ENCODE measurements around the gene ACSS1. TPM values are rescaled to one million over a fixed set of nuclear protein-coding genes. Genes with fewer than 3 reads are reported as not detected.

The ACSS1 gene
- total RNA-seq, 2 experiments from 2014 or later, result 8.5 to 10.7 TPM

DNA sequence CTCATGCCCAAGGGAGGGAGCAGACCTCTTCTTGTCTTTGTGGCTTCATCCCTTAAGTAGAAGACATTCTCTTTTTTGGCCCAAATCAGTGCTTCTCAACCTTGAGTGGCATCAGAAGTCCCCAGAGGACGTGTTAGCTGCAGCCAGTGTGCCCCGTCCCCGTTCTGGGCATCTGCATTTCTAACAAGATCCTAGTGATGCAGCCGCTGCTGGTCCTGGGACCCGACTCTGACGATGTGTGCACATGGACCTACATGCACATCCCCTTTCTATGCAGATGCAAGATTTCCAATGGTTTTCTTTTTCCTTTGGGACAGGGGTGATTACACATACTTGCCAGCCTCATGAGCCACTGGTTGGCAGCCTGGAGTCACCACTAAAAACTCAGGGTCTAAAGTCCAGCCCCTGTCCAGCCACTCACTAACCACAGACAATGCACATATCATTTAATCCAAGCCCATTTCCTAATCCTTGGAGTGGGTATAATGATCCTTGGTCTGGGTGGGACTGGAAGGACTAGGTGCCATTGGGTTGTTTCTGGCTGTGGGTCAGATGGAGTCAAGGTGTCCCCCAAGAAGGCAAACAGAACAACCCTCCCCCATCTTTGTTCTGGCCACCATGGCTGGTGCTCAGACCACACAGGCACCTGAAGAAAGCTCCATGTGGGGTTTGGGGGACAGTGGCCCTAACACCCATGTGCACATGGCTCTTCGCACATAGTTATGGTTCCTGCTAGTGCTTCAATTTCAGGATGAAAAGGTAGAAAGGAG lies 6.4 kb downstream of the ACSS1 start:
- CTCF ChIA-PET, result interaction anchor here (0.6 kb wide), 1 partner anchor 31 kb away, joined by 5 read pairs; the partner anchor contains the start of gene VSX1

DNA sequence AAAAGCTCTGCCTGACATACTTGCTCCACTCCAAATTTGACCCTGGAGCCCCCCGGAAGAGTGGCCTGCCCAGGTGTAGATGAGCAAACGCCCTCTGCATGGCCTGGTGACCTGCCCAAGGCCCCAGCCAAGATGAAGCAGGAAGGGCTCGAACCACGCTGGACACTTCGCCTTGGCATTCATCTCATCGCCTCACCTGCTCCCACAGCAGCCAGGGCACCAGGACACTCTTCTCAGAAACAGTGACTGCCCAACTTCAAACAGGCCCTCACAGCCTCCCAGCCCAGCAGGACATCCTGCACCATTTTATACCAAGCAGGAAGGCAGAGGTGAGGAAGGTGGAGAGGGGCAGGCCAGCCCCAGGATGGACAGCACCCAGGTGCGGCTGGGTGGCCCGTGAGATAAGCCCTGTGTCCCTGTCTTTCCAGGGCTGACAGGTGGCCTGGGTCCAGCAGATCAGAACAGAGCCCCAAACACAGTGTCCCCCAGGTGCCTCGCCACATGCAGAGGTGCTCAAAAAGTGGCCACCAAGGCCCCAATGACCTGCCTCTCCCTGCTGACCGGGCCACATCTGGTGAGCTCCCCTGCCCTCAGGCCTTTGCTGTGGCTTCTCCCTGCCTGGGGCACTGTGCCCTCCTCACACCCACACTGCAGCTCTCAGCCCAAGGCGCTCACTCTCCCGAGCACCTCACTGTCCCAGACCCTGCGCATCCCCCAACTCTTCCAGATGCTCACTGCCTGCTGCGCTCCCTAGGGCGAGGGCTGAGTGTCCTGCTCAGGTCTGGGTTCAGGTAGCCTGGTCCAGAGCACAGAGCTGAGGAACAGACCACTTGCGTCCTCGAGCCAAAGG lies 7.2 kb downstream of the ACSS1 start:
- ChIA-PET POLR2A (no interaction called here), CTCF (no interaction called here)
- H3K4me3 Mint-ChIP-seq, result no peak overlapping the region
- H3K4me1 Mint-ChIP-seq, result peaks cover 43% of the 10 kb centered on the region
- no peaks in the 10 kb centered on the region for H3K27me3 Mint-ChIP-seq
- peaks cover 2% of the 10 kb centered on the region for H3K36me3 Mint-ChIP-seq (ENCODE audit: low read depth)
- no peaks in the 10 kb centered on the region for H3K9me3 Mint-ChIP-seq (ENCODE audit: low read depth)
- no peak for DNase-seq
- ATAC-seq, result no peak
- H3K27ac Mint-ChIP-seq, result no peak overlapping the region
- intact Hi-C loops (cut with DNase I, micrococcal nuclease), result loop anchor here in 1 of 2 experiments (10.0 kb wide), 1 partner anchor 1686 kb away; the partner anchor contains the start of gene GZF1

More for the DNA sequence above, 6.4 kb downstream of the ACSS1 start:
- peaks cover 51% of the 10 kb centered on the region for H3K4me1 Mint-ChIP-seq
- no peak overlapping the region for H3K4me3 Mint-ChIP-seq
- POLR2A ChIA-PET, result no interaction called here
- DNase-seq (no peak), ATAC-seq (no peak)
- no peaks in the 10 kb centered on the region for H3K27me3 Mint-ChIP-seq
- intact Hi-C loops (cut with DNase I, micrococcal nuclease), result loop anchor here in 1 of 2 experiments (10.0 kb wide), 1 partner anchor 1687 kb away; the partner anchor contains the start of gene GZF1
- no peaks in the 10 kb centered on the region for H3K9me3 Mint-ChIP-seq (ENCODE audit: low read depth)
- no peak overlapping the region for H3K27ac Mint-ChIP-seq
- H3K36me3 Mint-ChIP-seq (ENCODE audit: low read depth), result peaks cover 2% of the 10 kb centered on the region

GRCh38 chr20:25050082-25050481 lies 7.9 kb downstream of the ACSS1 start:
- no peaks in the 10 kb centered on the region for H3K27me3 Mint-ChIP-seq
- ATAC-seq, result no peak
- no peak overlapping the region for H3K4me3 Mint-ChIP-seq
- no peak overlapping the region for H3K27ac Mint-ChIP-seq
- H3K4me1 Mint-ChIP-seq, result peaks cover 37% of the 10 kb centered on the region
- no peaks in the 10 kb centered on the region for H3K9me3 Mint-ChIP-seq (ENCODE audit: low read depth)
- POLR2A ChIA-PET, result no interaction called here
- CTCF ChIA-PET, result no interaction called here
- intact Hi-C loops (cut with DNase I, micrococcal nuclease), result loop anchor here in 1 of 2 experiments (10.0 kb wide), 1 partner anchor 1685 kb away; the partner anchor contains the start of gene GZF1
- H3K36me3 Mint-ChIP-seq (ENCODE audit: low read depth), result peaks cover 2% of the 10 kb centered on the region
- DNase-seq, result no peak

GRCh38 chr20:25049261-25050060 lies 8.5 kb downstream of the ACSS1 start:
- CTCF ChIA-PET, result interaction anchor here (1.0 kb wide), 1 partner anchor 13 kb away, joined by 6 read pairs; no protein-coding TSS in a partner anchor
- intact Hi-C loops (cut with DNase I, micrococcal nuclease), result loop anchor here in 1 of 2 experiments (10.0 kb wide), 1 partner anchor 1685 kb away; the partner anchor contains the start of gene GZF1
- no peak for DNase-seq
- no peaks in the 10 kb centered on the region for H3K9me3 Mint-ChIP-seq (ENCODE audit: low read depth)
- H3K36me3 Mint-ChIP-seq (ENCODE audit: low read depth), result peaks cover 2% of the 10 kb centered on the region
- POLR2A ChIA-PET, result no interaction called here
- H3K4me1 Mint-ChIP-seq, result peaks cover 31% of the 10 kb centered on the region
- H3K27me3 Mint-ChIP-seq, result no peaks in the 10 kb centered on the region
- H3K4me3 Mint-ChIP-seq, result no peak overlapping the region
- H3K27ac Mint-ChIP-seq, result peak overlapping the region; percentile 21
- no peak for ATAC-seq

GRCh38 chr20:25048519-25048952 lies 9.4 kb downstream of the ACSS1 start:
- H3K4me1 Mint-ChIP-seq, result peaks cover 22% of the 10 kb centered on the region
- POLR2A ChIA-PET, result no interaction called here
- H3K9me3 Mint-ChIP-seq (ENCODE audit: low read depth), result no peaks in the 10 kb centered on the region
- H3K4me3 Mint-ChIP-seq, result no peak overlapping the region
- no peak for ATAC-seq
- H3K27me3 Mint-ChIP-seq, result no peaks in the 10 kb centered on the region
- peaks cover 2% of the 10 kb centered on the region for H3K36me3 Mint-ChIP-seq (ENCODE audit: low read depth)
- CTCF ChIA-PET, result interaction anchor here (1.0 kb wide), 1 partner anchor 12 kb away, joined by 6 read pairs; no protein-coding TSS in a partner anchor
- intact Hi-C loops (cut with DNase I, micrococcal nuclease), result no loop called here
- no peak overlapping the region for H3K27ac Mint-ChIP-seq
- no peak for DNase-seq

DNA sequence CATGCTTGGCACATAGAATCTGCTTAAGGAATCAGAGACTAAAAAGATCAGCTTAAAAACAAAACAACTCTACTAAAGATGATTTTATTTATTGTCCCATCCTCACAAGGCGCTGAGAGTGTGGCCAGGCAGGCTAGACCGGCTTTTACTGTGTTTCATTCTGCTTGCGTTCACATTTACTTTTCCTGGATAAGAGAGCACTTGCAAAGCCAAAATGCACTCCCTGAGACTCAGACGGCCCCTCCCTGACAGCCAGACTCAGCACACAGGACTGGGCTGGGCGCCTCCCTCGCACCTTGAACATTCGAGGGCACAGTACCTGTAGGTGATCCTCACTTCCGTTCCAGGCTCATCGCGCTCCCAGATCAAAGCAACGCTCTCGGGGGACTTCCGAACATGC lies 10.2 kb downstream of the ACSS1 start:
- Mint-ChIP-seq H3K36me3 (ENCODE audit: low read depth) (peaks cover 2% of the 10 kb centered on the region), H3K27me3 (no peaks in the 10 kb centered on the region), H3K9me3 (ENCODE audit: low read depth) (no peaks in the 10 kb centered on the region), H3K4me3 (no peak overlapping the region), H3K27ac (no peak overlapping the region), H3K4me1 (peaks cover 23% of the 10 kb centered on the region)
- ChIA-PET POLR2A (no interaction called here), CTCF (no interaction called here)
- no peak for DNase-seq
- intact Hi-C loops (cut with DNase I, micrococcal nuclease), result no loop called here
- ATAC-seq, result no peak

GRCh38 chr20:25046736-25047666 lies 10.9 kb downstream of the ACSS1 start:
- CTCF ChIA-PET, result interaction anchor here (0.6 kb wide), 1 partner anchor 9 kb away, joined by 4 read pairs; no protein-coding TSS in a partner anchor
- DNase-seq, result no peak
- Mint-ChIP-seq H3K4me1 (peaks cover 22% of the 10 kb centered on the region), H3K4me3 (no peak overlapping the region), H3K36me3 (ENCODE audit: low read depth) (peaks cover 2% of the 10 kb centered on the region), H3K27me3 (no peaks in the 10 kb centered on the region), H3K27ac (no peak overlapping the region), H3K9me3 (ENCODE audit: low read depth) (no peaks in the 10 kb centered on the region)
- intact Hi-C loops (cut with DNase I, micrococcal nuclease), result no loop called here
- ATAC-seq, result no peak
- POLR2A ChIA-PET, result no interaction called here

DNA sequence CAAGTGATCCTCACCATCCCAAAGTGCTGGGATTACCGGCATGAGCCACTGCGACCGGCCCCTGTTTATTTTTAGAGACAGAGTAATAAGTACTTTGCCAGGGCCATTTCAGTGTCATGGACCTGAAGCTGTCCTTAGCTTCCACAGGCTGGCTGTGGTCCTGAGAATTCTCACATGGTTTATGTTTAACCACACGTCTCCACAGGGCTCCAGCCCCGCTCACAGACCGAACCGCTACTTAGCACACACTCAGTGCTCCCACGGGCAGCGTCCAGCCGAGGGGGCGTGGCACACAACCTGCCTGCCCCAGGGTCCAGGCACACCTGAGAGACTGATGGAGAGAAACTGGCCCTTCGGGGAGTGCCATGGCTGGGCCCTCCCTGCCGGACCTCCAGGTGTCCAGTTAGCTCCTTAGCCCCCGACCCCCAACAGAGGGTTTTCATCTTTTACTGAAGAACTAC lies 11.7 kb downstream of the ACSS1 start:
- no peak overlapping the region for H3K4me3 Mint-ChIP-seq
- CTCF ChIA-PET, result no interaction called here
- DNase-seq, result no peak
- intact Hi-C loops (cut with DNase I, micrococcal nuclease), result no loop called here
- no peaks in the 10 kb centered on the region for H3K27me3 Mint-ChIP-seq
- no peak for ATAC-seq
- POLR2A ChIA-PET, result no interaction called here
- H3K27ac Mint-ChIP-seq, result no peak overlapping the region
- H3K9me3 Mint-ChIP-seq (ENCODE audit: low read depth), result no peaks in the 10 kb centered on the region
- H3K4me1 Mint-ChIP-seq, result peaks cover 27% of the 10 kb centered on the region
- H3K36me3 Mint-ChIP-seq (ENCODE audit: low read depth), result peaks cover 2% of the 10 kb centered on the region

GRCh38 chr20:25045343-25045712 lies 12.6 kb downstream of the ACSS1 start:
- ChIA-PET CTCF (no interaction called here), POLR2A (interaction anchor here (0.6 kb wide), 1 partner anchor 190 kb away, joined by 4 read pairs; no protein-coding TSS in a partner anchor)
- intact Hi-C loops (cut with DNase I, micrococcal nuclease), result no loop called here

GRCh38 chr20:25044660-25045342 lies 13.1 kb downstream of the ACSS1 start:
- Mint-ChIP-seq H3K36me3 (ENCODE audit: low read depth) (peaks cover 2% of the 10 kb centered on the region), H3K4me3 (no peak overlapping the region), H3K4me1 (peaks cover 25% of the 10 kb centered on the region), H3K9me3 (ENCODE audit: low read depth) (no peaks in the 10 kb centered on the region), H3K27me3 (no peaks in the 10 kb centered on the region), H3K27ac (no peak overlapping the region)
- CTCF ChIA-PET, result no interaction called here
- intact Hi-C loops (cut with DNase I, micrococcal nuclease), result no loop called here
- POLR2A ChIA-PET, result interaction anchor here (0.5 to 0.6 kb wide), 2 partner anchors 41 to 190 kb away, joined by 3 to 4 read pairs; no protein-coding TSS in a partner anchor
- no peak for ATAC-seq
- DNase-seq, result no peak

More at GRCh38 chr20:25045343-25045712, 12.6 kb downstream of the ACSS1 start:
- Mint-ChIP-seq H3K27me3 (no peaks in the 10 kb centered on the region), H3K9me3 (ENCODE audit: low read depth) (no peaks in the 10 kb centered on the region), H3K4me3 (no peak overlapping the region), H3K4me1 (peaks cover 27% of the 10 kb centered on the region), H3K36me3 (ENCODE audit: low read depth) (peaks cover 2% of the 10 kb centered on the region), H3K27ac (no peak overlapping the region)
- DNase-seq (no peak), ATAC-seq (no peak)
